HPDE6-E6E7 (cell line): ENCODE results near the gene ADAMTS1.
A peak's percentile ranks its signal among the peaks of the same experiment; 100 is the strongest.

ENCODE experiments used
- DNase-seq: peaks from one replicate; pipeline ENCODE4 v3.0.0; 2011; ENCODE audit warnings: missing footprints; ENCODE audit errors: extremely low spot score

The ADAMTS1 gene

DNA sequence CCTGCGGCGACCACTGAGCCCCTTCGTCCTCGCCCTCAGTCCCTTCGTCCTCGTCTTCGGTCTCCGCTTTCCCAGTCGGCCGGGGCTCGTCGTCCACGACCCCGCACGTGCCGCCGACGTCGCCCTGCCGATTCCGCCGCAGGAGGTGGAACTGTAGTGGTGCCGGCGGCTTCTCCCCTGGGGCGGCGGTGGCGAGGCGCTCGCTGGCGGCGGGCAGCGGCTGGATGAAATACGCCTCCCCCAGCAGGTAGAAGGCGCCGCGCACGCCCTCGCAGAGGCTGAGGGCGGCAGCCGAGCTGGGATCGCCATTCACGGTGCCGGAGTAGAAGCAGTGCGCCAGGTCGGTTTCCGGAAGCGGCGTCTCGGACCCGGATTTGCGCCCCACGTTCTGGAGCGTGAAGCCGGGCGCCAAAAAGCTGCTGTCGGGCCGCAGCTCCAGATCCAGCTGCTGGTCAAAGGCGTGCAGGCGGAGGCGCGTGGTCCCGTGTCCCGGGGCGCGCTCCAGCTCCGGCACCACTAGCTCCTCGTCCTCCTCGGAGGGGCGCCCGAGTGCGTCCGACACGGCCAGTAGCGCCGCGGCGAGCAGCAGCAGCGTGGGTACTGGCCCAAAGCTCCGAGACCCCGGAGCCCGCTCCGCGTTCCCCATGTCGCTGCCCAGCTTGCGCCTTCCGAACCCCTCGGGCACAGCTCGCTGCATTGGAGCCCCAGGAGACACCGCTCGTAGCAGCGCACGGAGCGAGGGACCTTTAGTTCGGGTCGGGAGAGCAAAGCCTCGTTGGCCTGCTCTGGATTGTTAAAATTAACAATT is 747 bp downstream of the ADAMTS1 start:
- no peak for DNase-seq

DNA sequence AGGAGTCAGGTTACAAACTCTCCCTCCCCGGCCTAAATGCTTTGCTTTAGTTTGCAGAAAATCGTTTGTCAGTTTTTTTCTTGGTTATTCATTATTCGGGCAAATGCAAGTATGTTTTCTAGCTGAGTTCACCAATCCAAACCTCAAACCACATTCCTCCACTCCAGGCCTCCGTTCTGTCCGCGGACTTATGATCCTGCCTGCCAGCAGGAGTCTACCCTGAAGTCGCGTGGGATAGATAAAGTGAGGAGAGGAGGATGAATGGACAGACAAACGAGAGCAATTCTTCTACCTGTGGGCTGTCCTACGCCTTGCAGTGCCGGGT is 1.3 kb downstream of the ADAMTS1 start:
- DNase-seq: no peak

DNA sequence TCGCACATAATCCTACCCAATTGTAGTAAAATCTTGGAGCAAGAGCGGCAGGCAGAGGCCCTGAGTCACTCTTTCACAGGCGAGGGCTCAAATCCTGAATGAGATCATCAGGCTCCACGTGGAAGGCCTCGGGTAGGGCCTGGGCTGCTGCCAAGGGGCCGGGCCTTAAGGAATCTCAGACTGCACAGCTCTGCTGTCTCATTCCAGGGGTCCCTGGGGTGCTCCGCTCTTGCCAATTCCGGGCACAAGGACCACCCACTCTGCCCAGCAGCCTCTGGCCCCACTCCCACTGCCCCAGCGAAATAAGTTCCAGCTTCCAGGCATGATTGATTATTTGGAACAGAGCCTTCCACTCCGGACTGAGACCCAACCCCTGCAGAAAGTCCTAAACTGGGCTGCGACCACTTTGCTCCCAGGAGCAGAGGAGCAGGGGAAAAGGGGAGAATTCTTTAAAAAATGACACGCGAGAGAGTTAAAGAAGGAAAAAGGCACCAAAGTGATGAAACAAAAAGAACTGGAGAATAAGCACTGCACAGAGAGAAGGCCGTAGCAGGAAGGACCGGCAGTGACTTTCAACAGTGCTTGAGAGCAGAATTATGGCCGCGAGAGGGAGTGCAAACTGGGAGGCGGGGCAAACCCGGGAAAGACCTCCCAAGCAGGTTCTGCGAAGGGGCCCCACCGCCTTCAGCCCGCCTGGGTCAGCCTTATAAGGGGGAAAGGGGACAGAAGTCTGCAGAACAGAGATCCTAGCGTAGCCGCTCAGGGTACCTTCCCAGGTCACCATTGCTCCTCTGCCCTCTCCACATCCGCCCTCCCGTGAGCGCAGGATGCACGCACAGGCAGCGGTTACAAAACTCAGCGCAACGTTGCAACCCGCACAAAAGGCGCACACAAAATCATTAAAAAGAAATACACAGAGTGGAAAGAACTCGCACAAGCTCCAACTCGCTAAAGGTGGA is 2.0 kb downstream of the ADAMTS1 start:
- DNase-seq: peak; percentile 87

DNA sequence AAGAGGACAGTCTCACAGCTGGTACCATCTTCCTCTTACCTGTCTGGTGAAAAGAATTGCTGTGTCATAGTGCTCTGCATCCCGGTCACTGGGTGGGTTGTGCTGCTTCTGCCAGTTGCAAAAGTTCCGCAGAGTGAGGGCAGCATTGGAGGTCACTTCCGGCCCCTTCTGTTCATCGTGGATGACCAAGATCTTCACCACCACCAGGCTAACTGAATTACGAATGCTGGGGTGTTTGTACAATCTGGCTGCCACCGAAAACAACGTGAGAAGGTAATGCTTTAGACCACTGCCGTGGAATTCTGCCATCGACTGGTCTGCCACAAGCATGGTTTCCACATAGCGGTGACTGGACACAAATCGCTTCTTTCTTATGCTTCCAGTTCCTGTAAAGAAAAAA is 2.9 kb downstream of the ADAMTS1 start:
- no peak for DNase-seq

DNA sequence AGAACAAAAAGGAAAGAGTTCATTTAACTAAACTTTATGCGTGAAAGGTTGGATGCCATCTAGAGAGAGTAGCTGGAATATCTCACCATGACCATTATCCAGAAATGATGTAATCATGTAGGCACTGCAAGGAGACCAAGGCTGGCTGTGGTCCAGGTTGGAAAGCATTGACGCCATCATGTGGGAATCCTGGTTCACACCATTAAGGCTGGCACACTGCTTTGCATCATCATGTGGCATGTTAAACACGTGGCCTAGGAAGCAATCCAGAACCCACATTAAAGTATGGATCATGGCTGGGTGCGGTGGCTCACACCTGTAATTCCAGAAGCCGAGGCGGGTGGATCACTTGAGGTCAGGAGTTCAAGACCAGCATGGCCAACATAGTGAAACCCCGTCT is 4.3 kb downstream of the ADAMTS1 start:
- DNase-seq: no peak

DNA sequence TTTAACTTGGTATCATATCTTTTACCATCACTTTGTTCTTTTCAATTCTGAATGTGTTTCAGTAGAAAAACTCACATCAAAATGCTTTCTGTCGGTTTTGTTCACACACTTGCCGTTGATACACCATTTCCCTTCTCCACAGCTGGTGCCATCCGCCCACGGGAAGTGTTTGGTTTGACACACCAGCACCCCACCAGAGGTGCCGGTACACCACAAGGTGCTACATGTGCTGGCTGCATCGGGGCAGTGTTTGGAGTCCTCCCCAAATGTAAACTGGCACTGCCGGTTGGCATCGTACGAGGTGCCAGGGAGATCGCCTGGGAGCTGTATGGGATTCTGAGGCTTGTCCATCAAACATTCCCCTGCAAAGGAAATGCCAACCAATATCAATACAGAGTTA is 5.0 kb downstream of the ADAMTS1 start:
- no peak for DNase-seq

DNA sequence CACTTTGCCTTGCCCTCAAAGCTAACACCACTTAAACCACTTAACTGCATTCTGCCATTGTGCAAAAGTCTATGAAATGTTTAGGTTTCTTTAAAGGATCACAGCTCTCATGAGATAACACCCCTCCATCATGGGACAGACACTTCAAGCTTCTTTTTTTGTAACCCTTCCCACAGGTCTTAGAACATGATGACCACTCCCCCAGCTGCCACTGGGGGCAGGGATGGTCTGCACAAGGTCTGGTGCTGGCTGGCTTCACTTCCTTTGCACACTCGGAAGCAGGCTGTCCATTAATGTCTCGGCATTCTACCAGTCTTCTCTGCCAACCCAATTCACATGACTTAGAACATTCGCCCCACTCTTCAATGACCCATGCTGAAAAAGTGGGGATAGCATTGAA is 7.7 kb downstream of the ADAMTS1 start:
- no peak for DNase-seq

DNA sequence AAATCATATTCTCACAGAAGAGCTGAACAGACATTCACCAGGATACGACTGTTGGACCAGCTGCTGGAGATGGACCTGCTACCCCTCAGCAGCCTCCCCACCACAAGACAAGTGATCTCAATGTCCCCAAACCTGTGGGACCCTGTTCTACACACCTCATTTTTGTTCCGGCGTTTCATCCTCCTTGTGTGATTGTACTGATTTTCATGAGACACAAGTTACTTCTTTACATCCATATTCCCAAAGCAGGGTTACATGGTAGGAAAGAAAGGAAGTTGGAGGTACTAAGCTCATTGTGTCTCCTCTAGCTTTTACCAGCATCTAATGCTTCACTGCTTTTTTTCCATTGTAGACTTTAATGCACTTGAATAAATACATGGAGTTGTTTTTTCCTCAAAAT is 8.7 kb downstream of the ADAMTS1 start:
- DNase-seq: no peak

DNA sequence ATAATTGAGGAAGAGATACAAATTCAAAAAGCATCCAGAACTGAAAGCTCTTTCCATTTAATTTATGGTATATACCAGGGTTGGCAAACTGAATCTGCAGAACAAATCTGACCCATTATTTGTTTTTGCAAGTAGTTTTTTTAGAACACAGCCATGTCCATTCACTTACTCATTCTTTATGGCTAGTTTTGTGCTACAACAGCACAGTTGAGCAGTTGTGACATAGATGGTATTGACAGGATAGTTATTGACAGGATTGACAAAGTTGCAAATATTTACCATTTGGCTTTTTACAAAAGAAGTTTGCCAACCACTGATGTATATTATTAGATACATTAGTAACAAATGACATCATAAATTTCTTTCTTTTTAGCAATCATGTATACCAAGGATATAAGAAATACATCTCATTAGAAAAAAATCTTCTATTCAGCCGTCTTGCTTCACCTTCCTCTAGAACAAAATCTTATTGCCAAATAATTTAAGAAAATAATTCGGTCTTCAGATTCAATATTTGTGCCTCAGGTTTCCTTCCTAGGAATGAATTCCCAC is 9.4 kb downstream of the ADAMTS1 start:
- no peak for DNase-seq

DNA sequence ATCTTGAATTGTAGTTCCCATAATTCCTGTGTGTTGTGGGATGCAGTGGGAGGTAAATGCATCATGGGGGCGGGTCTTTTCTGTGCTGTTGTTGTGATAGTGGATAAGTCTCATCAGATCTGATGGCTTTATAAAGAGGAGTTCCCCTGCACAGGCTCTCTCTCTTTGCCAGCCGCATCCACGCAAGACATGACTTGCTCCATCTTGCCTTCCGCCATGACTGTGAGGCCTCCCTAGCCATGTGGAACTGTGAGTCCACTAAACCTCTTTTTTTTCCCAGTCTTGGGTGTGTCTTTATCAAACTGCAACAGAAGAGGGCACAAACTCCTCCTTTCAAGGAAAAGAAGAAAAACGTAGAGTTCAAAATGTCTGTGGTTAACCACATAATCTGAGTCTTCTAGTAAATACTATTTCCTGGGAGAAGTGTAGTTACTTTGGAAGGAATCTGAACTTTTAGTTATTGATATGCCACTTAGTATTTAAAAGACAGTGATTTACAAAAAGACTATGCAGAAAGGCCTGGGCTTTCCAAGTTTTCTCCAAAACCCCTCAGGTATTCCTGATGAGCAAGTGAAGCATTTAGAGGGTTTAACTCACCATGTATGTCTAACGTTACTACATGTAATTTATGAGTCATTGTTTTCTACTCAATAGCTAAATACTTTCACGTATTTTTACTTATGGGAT is 10.0 kb downstream of the ADAMTS1 start:
- peak; percentile 35 for DNase-seq

DNA sequence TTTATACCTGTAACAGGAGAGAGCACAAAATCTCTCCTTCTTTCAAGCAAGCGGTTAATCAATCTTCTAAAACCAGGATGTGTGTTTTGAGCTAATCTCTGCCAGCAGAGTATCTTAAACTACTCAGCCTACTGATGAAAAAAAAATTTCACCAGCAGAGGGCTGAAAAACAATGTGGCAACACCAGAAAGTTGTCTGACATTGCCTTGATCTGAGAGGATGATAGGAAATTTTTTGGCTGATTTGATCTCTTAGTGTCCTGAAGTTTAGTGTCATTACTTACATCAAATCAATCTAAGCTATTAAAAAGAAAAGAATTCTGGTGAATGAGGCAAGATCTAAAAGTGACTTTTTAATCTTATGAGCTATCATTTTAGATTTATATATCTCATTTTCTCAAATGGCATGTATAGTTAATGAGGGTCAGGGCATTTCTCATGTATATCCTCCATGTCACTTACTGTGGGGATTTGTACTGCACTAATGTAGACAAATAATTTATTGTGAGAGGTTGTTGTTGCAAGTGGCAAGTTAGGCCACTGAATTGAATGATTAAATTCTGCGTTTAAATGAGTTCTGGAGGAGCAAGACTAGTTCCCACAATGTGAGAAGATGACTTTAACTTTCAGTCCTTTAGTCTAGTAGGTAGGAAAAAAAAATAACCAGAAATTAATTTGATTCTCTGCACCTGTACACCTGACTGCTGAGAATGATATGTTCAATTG is 10.9 kb downstream of the ADAMTS1 start:
- DNase-seq: no peak

DNA sequence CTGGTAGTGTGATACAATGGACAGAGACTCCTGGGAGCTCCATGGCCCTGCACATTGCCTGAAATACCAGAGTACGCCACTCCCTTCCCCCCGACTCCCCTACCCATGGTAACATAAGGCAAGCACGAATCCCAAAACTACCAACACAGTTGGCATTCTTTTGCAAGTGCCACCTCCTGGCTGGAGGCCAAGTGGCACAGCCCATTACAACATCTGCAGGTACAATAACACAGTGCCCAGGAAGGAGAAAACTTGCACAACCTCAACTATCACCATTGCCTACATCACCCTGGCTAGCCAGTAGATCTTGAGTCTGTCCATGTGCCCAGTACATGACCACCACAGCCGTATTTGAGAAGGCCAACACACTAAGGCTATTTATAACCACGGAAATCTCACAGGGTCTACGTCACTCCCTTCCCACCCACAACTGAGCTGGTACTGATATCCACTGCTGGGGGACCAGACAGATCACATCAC is 11.7 kb downstream of the ADAMTS1 start:
- DNase-seq: no peak

DNA sequence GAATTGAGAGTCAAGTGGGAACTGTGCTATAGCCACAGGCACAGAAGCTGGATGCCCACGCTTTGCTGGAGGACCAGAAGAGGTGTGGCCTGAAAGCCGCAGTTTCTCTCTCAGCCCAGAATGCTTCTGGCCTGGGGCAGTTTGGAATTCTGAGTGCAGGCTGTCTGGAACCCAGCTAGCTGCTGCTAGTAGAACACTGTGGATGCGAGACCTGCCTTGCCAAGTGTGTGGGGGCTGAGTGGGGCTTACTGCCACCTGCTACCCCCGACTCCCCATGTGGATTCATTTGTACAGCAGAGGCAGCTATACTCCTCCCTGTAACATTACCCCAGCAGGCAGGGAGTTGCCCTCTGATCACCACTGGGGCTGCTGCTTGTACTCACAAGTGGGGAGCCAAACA is 12.2 kb downstream of the ADAMTS1 start:
- no peak for DNase-seq

DNA sequence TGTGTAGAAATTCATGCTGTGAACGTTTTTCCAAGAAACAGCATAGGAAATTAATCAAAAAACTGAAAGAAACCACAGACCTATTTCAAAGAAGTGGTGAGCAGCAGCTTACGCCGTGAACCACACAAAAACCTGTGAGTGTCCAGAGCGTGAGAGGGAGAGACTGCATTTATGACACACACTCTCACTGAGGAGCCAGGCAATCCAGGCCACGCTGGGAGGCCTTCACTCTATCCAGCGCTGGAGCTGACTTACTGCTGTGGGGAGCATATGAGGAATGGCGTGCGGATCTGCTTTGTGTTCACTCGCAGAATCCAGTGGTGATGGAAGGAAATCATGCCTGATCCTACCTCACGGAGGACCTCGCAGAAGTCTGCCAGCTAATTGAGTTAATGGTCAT is 12.7 kb downstream of the ADAMTS1 start:
- no peak for DNase-seq

DNA sequence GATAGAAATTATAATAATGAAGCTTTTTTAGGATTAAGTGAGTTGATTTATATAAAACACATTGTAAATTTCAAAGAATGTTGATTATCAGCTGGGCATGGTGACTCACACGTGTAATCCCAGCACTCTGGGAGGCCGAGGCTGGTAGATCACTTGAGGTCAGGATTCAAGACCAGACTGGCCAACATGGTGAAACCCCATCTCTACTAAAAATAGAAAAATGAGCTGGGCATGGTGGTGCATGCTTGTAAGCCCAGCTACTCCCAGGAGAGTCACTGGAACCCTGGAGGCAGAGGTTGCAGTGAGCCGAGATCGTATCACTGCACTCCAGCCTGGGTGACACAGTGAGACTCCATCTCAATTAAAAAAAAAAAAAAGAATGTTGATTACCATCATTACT is 18.4 kb downstream of the ADAMTS1 start:
- DNase-seq: no peak

DNA sequence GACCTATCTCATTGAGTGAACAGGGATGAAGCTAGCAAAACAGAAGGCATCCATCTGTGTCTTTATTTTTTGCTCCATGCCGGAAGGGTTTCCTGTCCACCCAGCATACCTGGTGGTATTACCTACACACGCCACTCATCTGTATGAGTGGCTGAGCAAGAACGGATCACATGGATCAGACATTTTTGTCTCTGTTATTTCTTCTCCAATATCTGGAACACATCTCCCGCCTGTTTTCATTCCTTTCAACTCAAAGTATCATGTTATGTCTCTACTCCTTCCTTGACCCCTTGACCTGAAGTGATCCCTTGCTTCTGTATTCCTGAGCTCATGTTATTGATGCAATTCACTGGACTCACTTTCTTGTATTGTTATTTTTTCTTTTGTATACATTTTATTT is 24.7 kb downstream of the ADAMTS1 start:
- DNase-seq: no peak

DNA sequence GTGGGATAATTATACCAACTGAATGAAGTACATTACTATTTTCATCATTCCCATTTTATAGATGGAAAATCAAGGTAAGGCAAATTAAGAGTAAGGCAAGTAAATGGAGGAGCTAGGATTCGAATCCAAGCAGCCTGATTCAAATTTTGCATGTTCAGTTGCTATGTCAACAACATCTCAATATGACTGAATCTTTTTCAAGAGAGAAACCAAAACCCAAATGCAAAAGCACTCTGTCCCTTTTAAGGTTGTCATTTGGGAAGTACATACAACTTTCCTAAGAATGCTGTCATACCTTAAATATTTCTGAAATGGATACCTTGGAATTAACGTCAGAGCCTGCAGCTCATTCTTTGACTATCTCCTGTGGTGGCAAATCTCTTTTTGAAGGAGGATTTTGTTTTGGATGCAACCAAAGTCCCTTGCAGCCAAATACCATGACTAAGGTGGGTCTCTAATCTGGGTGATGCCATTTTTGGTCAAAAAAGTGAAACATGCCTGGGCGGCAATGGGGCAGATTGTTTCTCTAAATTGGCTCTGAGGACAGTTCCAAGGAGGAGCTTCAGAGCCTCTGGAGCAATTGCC is 25.4 kb downstream of the ADAMTS1 start:
- DNase-seq: no peak

DNA sequence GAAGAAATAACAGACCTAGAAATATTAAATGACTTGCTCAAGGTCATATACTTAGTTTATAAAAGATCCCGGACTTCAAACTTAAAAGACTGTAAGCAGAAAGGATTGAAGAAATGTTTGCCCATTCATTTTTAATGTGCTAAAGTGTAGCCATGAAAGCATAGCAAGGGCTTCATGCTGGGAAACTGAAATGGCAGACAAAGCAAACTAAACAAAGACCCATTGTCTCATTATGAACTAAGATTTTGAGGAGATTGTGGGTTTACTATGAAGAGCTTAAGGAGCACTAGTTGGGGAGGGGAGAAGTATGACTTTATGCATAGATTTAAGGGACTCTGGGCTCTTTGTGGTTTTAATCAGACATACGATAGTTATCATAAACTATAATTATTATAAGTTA is 26.3 kb downstream of the ADAMTS1 start:
- DNase-seq: no peak

DNA sequence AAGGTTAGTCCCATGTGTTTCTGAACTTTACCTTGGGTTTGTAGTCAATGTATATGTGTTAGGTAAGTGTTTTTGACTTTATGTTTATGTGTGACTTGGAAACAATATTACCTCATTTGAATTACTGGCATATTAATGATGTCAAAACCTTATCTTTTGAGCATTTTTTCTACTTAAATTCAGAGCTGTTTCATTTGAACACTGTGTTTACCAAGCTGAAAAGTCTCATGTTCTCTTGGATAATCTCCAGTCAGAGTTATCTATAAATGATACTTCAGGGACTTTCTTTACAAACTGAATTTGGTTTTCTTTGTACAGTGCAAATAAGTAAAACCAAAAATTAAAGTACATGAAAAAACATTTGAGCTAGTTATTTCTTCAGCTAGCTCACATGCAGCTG is 30.0 kb downstream of the ADAMTS1 start:
- no peak for DNase-seq

DNA sequence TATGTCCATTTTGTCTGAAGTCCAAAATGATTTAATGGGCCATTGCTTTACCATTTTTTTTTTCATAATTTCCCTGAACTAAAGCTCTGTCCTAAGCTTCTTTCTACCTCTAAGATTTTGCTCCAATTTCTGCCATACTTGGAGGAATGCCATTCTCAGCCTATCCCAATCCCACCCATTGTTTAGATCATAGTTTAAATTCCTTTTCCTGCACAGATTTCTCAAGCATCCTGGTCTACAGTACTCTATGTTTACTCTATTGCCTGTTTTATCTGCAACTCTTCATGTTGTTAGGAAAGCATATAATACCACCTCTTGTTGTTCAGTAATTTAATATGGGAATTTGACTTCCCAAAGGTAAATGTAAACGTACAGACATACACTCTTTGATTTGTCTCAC is 30.8 kb downstream of the ADAMTS1 start:
- no peak for DNase-seq

DNA sequence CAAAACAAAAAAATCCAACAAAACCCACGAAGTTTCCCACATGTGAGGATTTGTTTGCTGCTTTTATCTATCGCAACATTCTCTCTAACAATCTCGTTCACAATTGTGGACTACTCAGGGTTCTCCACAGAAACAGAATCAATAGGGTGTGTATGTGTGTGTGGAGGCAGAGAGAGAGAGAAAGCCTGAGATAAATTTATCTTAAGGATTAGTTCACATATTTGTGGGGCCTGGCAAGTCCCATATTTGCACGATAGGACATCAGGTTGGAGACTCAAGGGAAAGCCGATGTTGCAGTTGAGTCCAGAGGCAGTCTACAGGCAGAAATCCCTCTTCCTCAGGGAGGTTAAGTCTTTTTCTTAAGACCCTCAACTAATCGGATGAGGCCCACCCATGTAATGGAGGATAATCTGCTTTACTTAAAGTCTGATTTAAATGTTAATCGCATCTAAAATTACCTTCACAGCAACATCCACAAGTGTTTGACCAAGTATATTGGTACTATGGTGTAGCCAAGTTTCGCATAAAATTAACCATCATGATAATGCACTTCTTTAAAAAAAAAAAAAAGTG is 31.7 kb downstream of the ADAMTS1 start:
- DNase-seq: no peak
